ENCODE results near the gene ADAMTS12. TPM values are rescaled to one million over a fixed set of nuclear protein-coding genes. Genes with fewer than 3 reads are reported as not detected.

Gene ADAMTS12
- polyA plus RNA-seq, 3 donors = not detected

- no peak for DNase-seq
- no peaks in the 10 kb centered on the region for H3K27me3 ChIP-seq (ENCODE audit: control insufficient read depth in 2 of 2, insufficient read depth in 2 of 2, low read length in 2 of 2)
- no peaks in the 10 kb centered on the region for H3K9me3 ChIP-seq (replicated peaks in 1 of 2; ENCODE audit: control insufficient read depth in 1 of 2, insufficient read depth in 1 of 2, low read length in 2 of 2)
- no peaks in the 10 kb centered on the region for H4K20me1 ChIP-seq (ENCODE audit: insufficient read depth, low read length)
- intact Hi-C loops (cut with micrococcal nuclease) = no loop called here
- H3K4me1 ChIP-seq (ENCODE audit: control insufficient read depth in 1 of 2, insufficient read depth in 2 of 2, low read length in 2 of 2) = no peaks in the 10 kb centered on the region
- no peak overlapping the region for H3K9ac ChIP-seq (ENCODE audit: insufficient read depth, low read length, poor library complexity, severe bottlenecking)
- Mint-ChIP-seq H3K36me3 (no peaks in the 10 kb centered on the region), H3K27ac (no peak overlapping the region), H3K4me3 (no peak overlapping the region), H3K4me1 (no peaks in the 10 kb centered on the region), H3K27me3 (ENCODE audit: low read depth in 3 of 3) (peaks cover 0 to 3% (median 2%) of the 10 kb centered on the region in 3 donors), H3K9me3 (peaks cover 0 to 5% (median 4%) of the 10 kb centered on the region in 7 donors)
- no CpG with 5 or more reads among the region's 8 CpGs for WGBS (ENCODE audit: insufficient coverage)
- no peak overlapping the region for H3K4me3 ChIP-seq (replicated peaks in 1 of 3; ENCODE audit: low read depth in 2 of 3, low read length in 3 of 3)
- no peak overlapping the region for H3K4me2 ChIP-seq (replicated peaks; ENCODE audit: extremely low read depth, low read length, poor library complexity, severe bottlenecking)
- no peaks in the 10 kb centered on the region for H3K79me2 ChIP-seq (ENCODE audit: insufficient read depth, low read length)
- H2AFZ ChIP-seq (ENCODE audit: insufficient read depth, low read depth, low read length, poor library complexity, severe bottlenecking) = no peak overlapping the region
- H3K27ac ChIP-seq (ENCODE audit: low read depth in 1 of 2, low read length in 2 of 2) = no peak overlapping the region
- no peaks in the 10 kb centered on the region for H3K36me3 ChIP-seq (replicated peaks in 1 of 2; ENCODE audit: control insufficient read depth in 1 of 2, insufficient read depth in 2 of 2, low read length in 2 of 2)
- TF ChIP-seq CTCF (IDR thresholded peaks at IDR 0.05) = no peak
Measured at GRCh38 chr5:33662722-33663427, 228.9 kb downstream of the ADAMTS12 start.

DNA sequence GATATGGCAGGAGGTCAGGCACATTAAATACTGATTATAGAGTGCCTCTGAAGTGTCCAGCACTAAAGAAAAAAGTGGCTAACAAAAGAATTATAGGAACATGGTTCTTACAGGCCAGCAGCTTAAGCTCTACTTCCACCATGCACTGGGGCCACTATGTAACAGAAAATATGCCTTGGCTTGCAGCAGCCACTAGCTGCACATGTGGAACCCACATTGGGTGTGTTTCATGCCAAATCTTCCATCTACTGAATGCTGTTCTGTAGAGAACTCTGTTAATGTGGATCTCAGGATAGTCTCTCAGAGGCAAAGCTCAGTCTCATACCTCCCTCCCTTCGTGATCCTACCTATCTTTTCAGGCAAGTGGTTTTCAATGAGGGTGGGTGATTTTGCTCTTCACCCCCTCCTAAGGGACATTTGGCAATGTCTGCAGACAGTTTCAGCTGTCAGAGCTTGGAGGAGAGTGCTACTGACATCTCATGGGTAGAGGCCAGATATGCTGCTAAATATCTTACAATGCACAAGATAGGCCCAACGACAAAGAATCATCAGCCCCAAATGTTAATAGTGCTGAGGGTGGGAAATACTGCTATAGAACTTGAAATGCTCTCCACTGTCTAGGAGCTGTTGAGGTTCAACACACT is 232.1 kb downstream of the ADAMTS12 start:
- no peaks in the 10 kb centered on the region for H4K20me1 ChIP-seq (ENCODE audit: insufficient read depth, low read length)
- no peaks in the 10 kb centered on the region for H3K27me3 Mint-ChIP-seq (ENCODE audit: low read depth in 3 of 3)
- H3K4me1 ChIP-seq (ENCODE audit: control insufficient read depth in 1 of 2, insufficient read depth in 2 of 2, low read length in 2 of 2) = no peaks in the 10 kb centered on the region
- no CpG with 5 or more reads among the region's 2 CpGs for WGBS (ENCODE audit: insufficient coverage)
- H3K4me2 ChIP-seq (replicated peaks; ENCODE audit: extremely low read depth, low read length, poor library complexity, severe bottlenecking) = no peak overlapping the region
- peaks cover 0 to 5% (median 2%) of the 10 kb centered on the region in 7 donors for H3K9me3 Mint-ChIP-seq
- no peak for TF ChIP-seq CTCF (IDR thresholded peaks at IDR 0.05)
- no peak overlapping the region for H3K27ac ChIP-seq (ENCODE audit: low read depth in 1 of 2, low read length in 2 of 2)
- H3K4me1 Mint-ChIP-seq = no peaks in the 10 kb centered on the region
- no peak overlapping the region for H3K27ac Mint-ChIP-seq
- H3K4me3 ChIP-seq (replicated peaks in 1 of 3; ENCODE audit: low read depth in 2 of 3, low read length in 3 of 3) = no peak overlapping the region
- H3K36me3 Mint-ChIP-seq = no peaks in the 10 kb centered on the region
- H3K27me3 ChIP-seq (ENCODE audit: control insufficient read depth in 2 of 2, insufficient read depth in 2 of 2, low read length in 2 of 2) = no peaks in the 10 kb centered on the region
- H3K9me3 ChIP-seq (replicated peaks in 1 of 2; ENCODE audit: control insufficient read depth in 1 of 2, insufficient read depth in 1 of 2, low read length in 2 of 2) = no peaks in the 10 kb centered on the region
- H3K9ac ChIP-seq (ENCODE audit: insufficient read depth, low read length, poor library complexity, severe bottlenecking) = no peak overlapping the region
- H3K4me3 Mint-ChIP-seq = no peak overlapping the region
- H3K79me2 ChIP-seq (ENCODE audit: insufficient read depth, low read length) = no peaks in the 10 kb centered on the region
- intact Hi-C loops (cut with micrococcal nuclease) = no loop called here
- no peak for DNase-seq
- no peak overlapping the region for H2AFZ ChIP-seq (ENCODE audit: insufficient read depth, low read depth, low read length, poor library complexity, severe bottlenecking)
- H3K36me3 ChIP-seq (replicated peaks in 1 of 2; ENCODE audit: control insufficient read depth in 1 of 2, insufficient read depth in 2 of 2, low read length in 2 of 2) = no peaks in the 10 kb centered on the region

All from CD14-positive monocyte (primary cell).